Measurements from ENCODE around the gene EVL. TPM values are rescaled to one million over a fixed set of nuclear protein-coding genes. Genes with fewer than 3 reads are reported as not detected.
A peak's percentile ranks its signal among the peaks of the same experiment; 100 is the strongest.

Gene EVL
- total and polyA plus RNA-seq, 12 donors: 26.0 to 79.4 (median 47.6) TPM

DNA sequence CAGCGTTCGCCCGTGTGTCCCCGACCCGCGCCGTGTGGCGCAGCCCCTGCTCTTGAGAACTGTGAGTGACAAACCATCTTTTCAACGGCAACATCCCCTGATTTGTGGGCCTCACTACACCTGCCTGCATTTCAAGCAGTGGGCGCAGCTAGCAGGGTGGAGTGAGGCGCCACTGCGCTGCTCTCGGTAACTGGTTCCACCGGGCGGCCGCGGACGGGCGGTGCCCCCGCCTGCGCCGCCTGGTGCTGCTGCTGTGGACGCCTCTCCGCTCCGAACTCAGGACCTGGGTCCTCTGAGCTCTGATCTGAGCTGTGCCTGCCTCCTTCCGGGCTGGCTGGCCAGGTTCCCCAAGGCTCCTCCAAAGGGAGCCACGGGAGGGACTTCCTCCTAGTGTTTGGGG, 100.2 kb downstream of the EVL start:
- Histone ChIP-seq H3K9me3 (no peaks in the 10 kb centered on the region), H3K27me3 (peaks cover 0 to 22% (median 19%) of the 10 kb centered on the region in 7 donors), H3K27ac (no peak overlapping the region), H3K4me1 (peaks cover 0 to 13% (median 7%) of the 10 kb centered on the region in 9 donors), H3K36me3 (no peaks in the 10 kb centered on the region), H3K4me3 (no peak overlapping the region)
- peak in 3 of 9 donors; percentile 16 to 32 (median 24) for TF ChIP-seq CTCF (IDR thresholded peaks at IDR 0.05)
- intact Hi-C loops (cut with DNase I): no loop called here
- WGBS, 2 donors: 29 to 33% methylated on average over 27 of the region's 27 CpGs
- DNase-seq (no peak), ATAC-seq (peak in 7 of 8 donors; percentile 43 to 65 (median 56))

- Histone ChIP-seq H3K27me3 (peaks cover 0 to 16% (median 14%) of the 10 kb centered on the region in 7 donors), H3K36me3 (no peaks in the 10 kb centered on the region), H3K9me3 (no peaks in the 10 kb centered on the region), H3K27ac (no peak overlapping the region), H3K4me3 (peak overlapping the region in 6 of 10 donors; percentile 27 to 55 (median 44)), H3K4me1 (peaks cover 0 to 13% (median 7%) of the 10 kb centered on the region in 9 donors)
- 35 to 37% methylated on average over 9 to 16 of the region's 16 CpGs for WGBS, 2 donors
- no peak for TF ChIP-seq CTCF (IDR thresholded peaks at IDR 0.05)
- intact Hi-C loops (cut with DNase I): no loop called here
- no peak for DNase-seq
- peak in 4 of 8 donors; percentile 23 to 28 (median 23) for ATAC-seq
Measured at GRCh38 chr14:100165831-100166440, 100.7 kb downstream of the EVL start.

DNA sequence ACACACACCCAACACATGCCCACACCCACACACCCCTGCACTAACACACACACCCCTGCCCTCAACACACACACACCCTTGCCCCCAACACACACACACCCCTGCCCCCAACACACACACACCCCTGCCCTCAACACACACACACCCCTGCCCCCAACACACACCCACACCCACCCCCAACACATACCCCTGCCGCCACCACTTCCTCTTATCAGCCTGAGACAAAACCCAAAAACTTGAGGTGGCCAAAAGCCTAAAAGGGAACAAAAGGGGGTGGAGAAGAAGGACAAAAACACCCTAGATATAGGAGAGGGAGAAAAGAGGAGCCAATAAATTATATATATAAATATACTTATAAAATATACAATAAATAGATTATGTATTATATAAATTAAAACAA, 103.3 kb downstream of the EVL start:
- Histone ChIP-seq H3K27ac (no peak overlapping the region), H3K4me1 (peaks cover 0 to 13% (median 7%) of the 10 kb centered on the region in 9 donors), H3K27me3 (peaks cover 0 to 9% (median 6%) of the 10 kb centered on the region in 7 donors), H3K9me3 (no peaks in the 10 kb centered on the region), H3K4me3 (no peak overlapping the region), H3K36me3 (no peaks in the 10 kb centered on the region)
- WGBS, 2 donors: 77 to 85% methylated on average over 1 of the region's 1 CpG
- TF ChIP-seq CTCF (IDR thresholded peaks at IDR 0.05): no peak
- DNase-seq: no peak
- ATAC-seq: no peak
- intact Hi-C loops (cut with DNase I): no loop called here

- Histone ChIP-seq H3K27me3 (peaks cover 0 to 8% (median 6%) of the 10 kb centered on the region in 7 donors), H3K9me3 (no peaks in the 10 kb centered on the region), H3K4me3 (no peak overlapping the region), H3K36me3 (no peaks in the 10 kb centered on the region), H3K4me1 (peaks cover 0 to 9% (median 7%) of the 10 kb centered on the region in 9 donors), H3K27ac (no peak overlapping the region)
- TF ChIP-seq CTCF (IDR thresholded peaks at IDR 0.05): no peak
- DNase-seq (no peak), ATAC-seq (no peak)
- intact Hi-C loops (cut with DNase I): no loop called here
- 91 to 99% methylated on average over 2 of the region's 2 CpGs for WGBS, 2 donors
Measured at GRCh38 chr14:100170880-100171279, 105.7 kb downstream of the EVL start.

Measured in heart right ventricle (tissue), 16 donors.